ENCODE data around the gene TMED5.

The TMED5 gene

DNA sequence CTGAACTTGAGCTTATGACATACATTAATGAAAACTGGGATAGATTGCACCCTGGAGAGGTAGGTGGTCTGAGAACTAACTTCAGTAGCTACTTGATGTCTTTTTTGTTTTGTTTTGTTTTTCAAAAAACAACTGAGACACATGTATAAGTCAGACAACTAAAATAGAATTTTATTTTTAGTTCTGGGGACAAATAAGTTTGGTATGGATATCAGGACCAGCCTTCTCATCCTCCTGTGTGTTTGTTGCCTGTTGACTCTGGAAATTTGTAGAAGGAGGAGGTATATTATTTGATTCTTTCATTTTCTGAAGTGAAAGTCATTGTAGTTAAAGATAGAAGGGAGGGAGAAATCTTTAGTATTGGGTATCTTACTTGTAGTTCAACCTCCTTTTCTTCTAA, 59.6 kb downstream of the TMED5 start:
- DNase-seq, result no peak

DNA sequence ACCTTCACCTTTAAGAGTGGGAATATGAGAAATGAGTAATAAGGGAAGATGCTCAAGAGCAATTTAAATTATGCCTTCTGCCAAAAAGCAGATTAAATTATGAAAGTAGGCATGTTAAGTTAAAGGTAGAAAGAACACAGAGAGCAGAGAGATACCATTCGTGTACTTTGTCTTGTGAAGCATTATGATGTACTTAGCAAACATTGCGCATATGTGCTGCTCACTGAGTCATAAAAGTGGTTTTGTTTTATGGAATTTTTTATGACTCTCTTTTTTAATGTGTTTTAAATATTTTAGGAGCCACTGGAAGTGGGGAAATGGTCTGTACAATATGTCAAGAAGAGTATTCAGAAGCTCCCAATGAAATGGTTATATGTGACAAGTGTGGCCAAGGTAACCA, 65.8 kb downstream of the TMED5 start:
- DNase-seq, result no peak

DNA sequence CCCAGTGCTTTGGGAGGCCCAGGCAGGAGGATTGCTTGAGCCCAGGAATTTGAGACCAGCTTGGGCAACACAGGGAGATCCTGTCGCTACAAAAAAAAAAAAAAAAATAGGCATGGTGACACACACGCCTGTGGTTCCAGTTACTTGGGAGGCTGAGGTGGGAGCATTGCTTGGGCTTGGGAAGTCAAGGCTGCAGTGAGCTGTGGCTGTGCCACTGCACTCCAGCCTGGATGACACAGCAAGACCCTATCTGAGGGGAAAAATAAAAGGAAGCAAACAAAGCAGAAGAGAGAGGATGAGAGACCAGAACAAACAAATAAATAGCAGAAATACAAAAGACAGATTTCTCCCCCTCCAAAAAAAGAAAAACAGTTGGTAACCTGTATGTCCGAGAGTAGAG, 67.1 kb downstream of the TMED5 start:
- no peak for DNase-seq

DNA sequence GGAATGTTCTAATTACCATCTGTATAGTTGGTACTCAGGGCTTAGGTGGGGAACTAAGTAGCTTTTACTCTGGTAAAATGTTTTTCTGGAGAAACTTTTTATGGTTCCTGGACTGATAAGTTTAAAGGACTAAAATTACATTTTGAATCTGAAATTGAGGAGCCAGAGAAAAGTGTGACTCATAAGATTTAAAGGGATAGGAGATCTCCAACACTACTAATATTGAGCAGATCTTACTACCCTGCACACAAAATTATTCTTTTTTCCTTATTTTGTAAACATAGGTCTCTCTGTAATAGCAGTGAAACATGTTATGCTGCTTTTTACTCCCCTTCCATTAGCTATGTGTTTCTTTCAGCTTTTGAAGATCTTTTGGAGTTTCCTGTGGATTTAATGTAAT, 68.7 kb downstream of the TMED5 start:
- DNase-seq, result no peak

DNA sequence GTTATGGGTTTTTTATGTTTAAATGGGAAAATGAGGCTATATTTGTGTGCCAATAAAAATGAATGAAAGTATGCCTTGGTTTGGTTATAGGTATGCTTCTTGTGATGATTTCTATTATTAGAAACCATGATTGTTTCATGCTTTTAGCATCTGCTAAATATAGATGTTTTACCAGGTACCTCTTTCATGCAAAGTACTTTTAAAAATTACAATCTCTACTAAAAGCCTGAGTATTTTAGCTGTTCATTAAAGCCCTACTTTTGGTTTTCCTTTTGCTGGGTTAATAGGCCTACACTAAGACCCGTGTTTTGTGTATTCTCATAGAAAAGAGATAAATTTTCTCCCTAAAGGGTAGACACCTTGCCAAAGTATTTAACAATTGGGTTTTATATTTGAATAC, 69.1 kb downstream of the TMED5 start:
- DNase-seq, result no peak

DNA sequence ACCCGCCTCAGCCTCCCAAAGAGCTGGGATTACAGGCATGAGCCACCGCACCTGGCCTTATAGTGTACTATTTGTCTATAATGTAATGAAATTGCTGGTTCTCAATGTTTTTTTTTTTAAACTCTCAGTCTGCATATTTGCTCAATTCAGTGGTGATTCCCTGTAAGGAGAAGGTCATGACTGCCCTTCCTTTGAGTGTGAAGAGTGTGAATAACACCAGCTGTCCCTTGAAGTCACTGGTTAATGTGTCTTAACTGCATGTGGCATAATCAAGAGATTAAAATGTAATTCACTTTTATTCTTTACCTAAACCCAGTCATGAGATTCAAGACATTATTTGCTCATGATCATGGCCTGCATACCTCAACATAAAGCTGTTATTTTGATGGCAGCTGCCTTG, 70.6 kb downstream of the TMED5 start:
- DNase-seq, result no peak

DNA sequence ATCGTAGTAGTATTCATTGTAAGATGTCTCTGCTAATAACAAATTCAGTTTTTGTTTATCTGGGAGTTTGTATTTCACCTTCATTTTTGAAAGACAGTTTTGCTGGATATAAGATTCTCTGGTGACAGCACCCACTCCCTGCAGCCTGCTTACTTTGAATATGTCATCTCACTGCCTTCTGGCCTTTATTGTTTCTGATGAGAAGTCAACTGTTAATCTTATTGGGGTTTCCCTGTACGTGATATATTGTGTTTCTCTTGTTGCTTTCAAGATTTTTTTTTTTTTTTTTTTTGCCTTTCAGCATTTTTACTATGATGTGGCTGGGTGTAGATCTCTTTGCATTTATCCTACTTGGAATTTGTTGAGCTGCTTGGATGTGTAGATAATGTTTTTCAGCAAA, 71.9 kb downstream of the TMED5 start:
- no peak for DNase-seq

DNA sequence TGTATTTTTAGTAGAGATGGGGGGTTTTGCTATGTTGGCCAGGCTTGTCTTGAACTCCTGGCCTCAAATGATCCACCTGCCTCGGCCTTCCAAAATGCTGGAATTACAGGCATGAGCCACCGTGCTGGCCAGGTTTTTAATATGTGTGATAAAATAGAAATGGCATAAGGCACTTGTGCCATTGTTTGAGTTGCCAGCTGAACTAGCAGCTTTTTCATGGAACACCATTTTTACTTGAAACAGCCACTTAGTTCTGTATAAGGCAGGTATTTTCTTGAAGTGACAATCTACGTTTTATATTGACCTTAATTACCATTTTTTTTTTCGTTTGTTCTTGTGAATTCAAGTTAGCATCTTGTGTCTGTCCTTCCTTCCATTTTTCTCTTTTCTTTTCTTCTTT, 72.8 kb downstream of the TMED5 start:
- no peak for DNase-seq

DNA sequence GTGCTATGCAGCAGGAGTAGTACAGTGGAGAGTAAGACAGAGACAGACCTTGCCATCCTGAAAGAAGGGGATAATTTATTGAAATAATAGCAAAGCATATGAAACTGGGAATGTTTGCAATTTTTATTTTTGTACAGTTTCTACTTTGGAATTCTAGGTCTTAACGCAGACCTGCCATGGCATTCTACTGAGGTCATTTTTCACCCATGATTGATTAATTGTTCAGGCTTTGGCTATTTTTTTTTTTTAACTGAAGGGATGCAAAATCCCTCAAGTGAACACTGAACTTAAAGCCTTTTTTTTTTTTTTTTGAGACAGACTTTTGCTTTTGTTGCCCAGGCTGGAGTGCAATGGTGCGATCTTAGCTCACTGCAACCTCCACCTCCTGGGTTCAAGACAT, 74.0 kb downstream of the TMED5 start:
- no peak for DNase-seq

DNA sequence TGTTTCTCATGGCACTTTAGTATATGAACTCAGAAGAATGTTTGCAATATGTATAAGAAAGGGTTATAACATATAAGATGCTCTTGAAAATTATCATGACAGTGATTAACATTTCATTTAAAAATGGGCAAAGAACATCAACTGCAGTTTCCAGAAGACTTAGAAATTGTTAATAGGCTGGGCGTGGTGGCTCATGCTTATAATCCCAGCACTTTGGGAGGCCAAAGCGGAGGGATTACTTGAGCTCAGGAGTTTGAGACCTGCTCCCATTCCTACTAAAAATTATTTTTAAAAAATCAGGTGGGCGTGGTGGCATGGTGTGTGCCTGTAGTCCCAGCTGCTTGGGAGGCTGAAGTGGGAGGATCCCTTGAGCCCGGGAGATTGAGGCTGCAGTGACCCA, 78.1 kb downstream of the TMED5 start:
- no peak for DNase-seq

Data from hippocampal formation (tissue), 2 donors.